BE2C (cell line): ENCODE data around the gene ABHD6.
A peak's percentile ranks its signal among the peaks of the same experiment; 100 is the strongest.
"Not testable (repeated sequence)": the region's sequence is repeated elsewhere in the genome, so short reads cannot be mapped to it uniquely, and the experiment has no call there.

Source experiments
- DNase-seq: peaks from one replicate; pipeline ENCODE4 v3.0.0-alpha.2; 2020
- H3K27me3 ChIP-seq: fragments of 250-450 bp; sonication (Bioruptor Pico); 2 replicates; pipeline ENCODE4 v1.5.1; 2020; ENCODE audit warnings: mild to moderate bottlenecking
- H3K36me3 ChIP-seq: fragments of 250-450 bp; sonication (Bioruptor Pico); 2 replicates; pipeline ENCODE4 v1.5.1; 2020; ENCODE audit warnings: mild to moderate bottlenecking
- H3K4me1 ChIP-seq: fragments of 250-450 bp; sonication (Bioruptor Pico); 2 replicates; pipeline ENCODE4 v1.5.1; 2020
- H3K4me3 ChIP-seq: 2 replicates; pipeline ENCODE4 v1.5.1; 2011; ENCODE audit warnings: low read depth, low read length
- H3K9me3 ChIP-seq: fragments of 250-450 bp; sonication (Bioruptor Pico); 2 replicates; pipeline ENCODE4 v1.5.1; 2020
- TF ChIP-seq, protein P1 (sequence below): IDR thresholded peaks from 2 replicates; pipeline ENCODE4 v1.5.1; 2012; ENCODE audit warnings: mild to moderate bottlenecking, low read depth, low read length

ABHD6 gene

DNA sequence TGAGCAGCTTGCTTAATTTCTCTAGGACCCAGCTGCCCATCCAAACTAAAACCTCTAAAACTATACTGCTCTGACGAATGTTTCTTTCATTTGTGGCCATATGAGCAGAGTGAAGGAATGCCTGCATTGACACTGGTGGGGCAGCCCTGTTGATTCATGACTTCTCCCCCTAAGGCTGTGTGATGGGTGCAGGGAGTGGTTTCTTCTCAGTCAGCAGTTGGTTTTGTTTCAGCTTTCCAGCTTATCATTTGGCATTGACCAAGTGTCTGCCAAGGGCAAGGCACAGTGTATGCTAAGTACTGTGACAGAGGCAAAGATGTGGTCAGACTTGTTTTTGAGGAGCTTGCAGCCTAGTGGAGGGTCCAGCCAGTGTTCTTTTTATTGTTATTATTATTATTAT, 4.7 kb downstream of the ABHD6 start:
- no peak overlapping the region for H3K4me3 ChIP-seq
- TF ChIP-seq, protein P1, sequence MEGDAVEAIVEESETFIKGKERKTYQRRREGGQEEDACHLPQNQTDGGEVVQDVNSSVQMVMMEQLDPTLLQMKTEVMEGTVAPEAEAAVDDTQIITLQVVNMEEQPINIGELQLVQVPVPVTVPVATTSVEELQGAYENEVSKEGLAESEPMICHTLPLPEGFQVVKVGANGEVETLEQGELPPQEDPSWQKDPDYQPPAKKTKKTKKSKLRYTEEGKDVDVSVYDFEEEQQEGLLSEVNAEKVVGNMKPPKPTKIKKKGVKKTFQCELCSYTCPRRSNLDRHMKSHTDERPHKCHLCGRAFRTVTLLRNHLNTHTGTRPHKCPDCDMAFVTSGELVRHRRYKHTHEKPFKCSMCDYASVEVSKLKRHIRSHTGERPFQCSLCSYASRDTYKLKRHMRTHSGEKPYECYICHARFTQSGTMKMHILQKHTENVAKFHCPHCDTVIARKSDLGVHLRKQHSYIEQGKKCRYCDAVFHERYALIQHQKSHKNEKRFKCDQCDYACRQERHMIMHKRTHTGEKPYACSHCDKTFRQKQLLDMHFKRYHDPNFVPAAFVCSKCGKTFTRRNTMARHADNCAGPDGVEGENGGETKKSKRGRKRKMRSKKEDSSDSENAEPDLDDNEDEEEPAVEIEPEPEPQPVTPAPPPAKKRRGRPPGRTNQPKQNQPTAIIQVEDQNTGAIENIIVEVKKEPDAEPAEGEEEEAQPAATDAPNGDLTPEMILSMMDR = no peak
- DNase-seq = no peak
- H3K27me3 ChIP-seq = no peaks in the 10 kb centered on the region
- no peaks in the 10 kb centered on the region for H3K4me1 ChIP-seq
- H3K9me3 ChIP-seq = no peaks in the 10 kb centered on the region
- no peaks in the 10 kb centered on the region for H3K36me3 ChIP-seq

DNA sequence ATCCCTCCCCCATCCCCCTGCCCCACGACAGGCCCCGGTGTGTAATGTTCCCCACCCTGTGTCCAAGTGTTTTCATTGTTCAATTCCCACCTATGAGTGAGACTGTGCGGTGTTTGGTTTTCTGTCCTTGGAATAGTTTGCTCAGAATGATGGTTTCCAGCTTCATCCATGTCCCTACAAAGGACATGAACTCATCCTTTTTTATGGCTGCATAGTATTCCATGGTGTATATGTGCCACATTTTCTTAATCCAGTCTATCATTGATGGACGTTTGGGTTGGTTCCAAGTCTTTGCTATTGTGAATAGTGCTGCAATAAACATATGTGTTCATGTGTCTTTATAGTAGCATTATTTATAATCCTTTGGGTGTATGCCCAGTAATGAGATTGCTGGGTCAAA, 5.3 kb downstream of the ABHD6 start:
- not testable (repeated sequence) for H3K27me3 ChIP-seq, DNase-seq, H3K4me1 ChIP-seq, H3K9me3 ChIP-seq, H3K36me3 ChIP-seq, H3K4me3 ChIP-seq

DNA sequence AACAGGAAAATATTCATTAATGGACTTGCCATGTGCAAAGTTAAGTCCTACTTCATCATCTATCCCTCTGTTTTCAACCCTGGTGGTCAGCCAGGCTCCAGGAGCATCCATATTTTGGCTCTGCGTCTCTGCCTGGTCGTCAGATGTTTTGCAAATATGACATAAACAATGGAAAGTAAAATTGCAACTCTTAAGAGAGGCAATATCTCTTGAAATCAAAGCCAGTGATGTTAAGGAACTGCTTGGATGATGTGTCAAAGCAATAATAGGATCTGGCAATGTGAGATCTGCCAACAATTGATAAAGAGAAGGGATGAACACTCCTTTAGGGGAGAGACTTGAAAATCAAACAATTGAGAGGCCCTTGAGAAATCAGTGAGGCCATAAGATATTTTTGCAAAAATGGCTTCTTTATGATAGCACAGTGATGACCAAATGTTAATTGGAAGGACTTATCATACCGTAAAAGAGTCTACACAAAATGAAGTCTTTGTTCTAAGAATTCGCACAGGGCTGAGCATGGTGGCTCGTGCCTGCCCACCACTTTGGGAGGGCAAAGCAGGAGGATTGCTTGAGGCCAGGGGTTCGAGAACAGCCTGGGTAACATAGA, 6.5 kb downstream of the ABHD6 start:
- H3K36me3 ChIP-seq = no peaks in the 10 kb centered on the region
- H3K4me3 ChIP-seq = no peak overlapping the region
- DNase-seq = no peak
- no peaks in the 10 kb centered on the region for H3K4me1 ChIP-seq
- H3K27me3 ChIP-seq = no peaks in the 10 kb centered on the region
- TF ChIP-seq, protein P1 = no peak
- H3K9me3 ChIP-seq = no peaks in the 10 kb centered on the region

DNA sequence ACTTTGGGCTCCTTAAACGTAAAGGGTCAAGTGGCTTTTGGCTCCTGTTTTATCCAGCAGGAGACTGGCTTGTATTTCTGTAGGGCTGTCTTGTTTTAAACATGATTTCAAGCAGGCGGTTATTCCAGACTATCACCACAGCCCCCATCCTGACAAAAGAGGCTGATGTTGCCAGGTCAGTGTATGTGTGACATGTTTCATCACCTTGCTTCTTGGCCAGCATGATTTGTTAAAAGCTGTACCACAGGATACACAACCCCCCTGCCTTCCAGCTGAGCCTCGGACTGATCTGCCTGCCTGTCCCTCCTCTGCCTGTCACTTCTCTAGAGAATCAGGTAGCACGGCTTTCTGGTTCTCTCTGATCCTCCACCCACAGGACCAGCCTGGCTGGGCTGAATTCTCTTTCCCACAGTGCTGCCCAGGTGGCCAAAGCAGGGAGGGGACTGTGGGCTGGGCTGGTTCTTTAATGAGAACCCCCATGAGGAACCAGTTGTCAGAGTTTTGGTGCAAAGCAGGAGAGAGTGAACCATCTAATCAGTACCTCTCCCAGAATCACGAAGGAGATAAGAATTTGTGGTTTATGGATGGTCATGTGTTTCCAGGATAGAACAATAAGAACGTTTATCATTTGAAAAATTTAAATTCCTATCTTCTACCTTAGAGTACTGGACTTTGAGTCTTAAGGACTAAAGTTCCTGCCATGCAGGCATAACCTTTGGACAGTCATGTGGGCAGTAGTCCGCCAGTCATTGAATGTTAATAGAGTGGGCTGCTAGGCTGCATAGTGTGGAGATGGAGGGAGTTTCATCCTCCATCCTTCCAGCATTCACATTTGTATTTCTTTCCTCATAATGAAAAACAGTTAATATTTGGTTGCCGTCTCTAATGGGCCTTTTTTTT, 8.8 kb downstream of the ABHD6 start:
- no peak for DNase-seq
- Histone ChIP-seq H3K9me3 (no peaks in the 10 kb centered on the region), H3K27me3 (no peaks in the 10 kb centered on the region), H3K4me3 (no peak overlapping the region), H3K4me1 (no peaks in the 10 kb centered on the region), H3K36me3 (no peaks in the 10 kb centered on the region)
- TF ChIP-seq, protein P1 = no peak

DNA sequence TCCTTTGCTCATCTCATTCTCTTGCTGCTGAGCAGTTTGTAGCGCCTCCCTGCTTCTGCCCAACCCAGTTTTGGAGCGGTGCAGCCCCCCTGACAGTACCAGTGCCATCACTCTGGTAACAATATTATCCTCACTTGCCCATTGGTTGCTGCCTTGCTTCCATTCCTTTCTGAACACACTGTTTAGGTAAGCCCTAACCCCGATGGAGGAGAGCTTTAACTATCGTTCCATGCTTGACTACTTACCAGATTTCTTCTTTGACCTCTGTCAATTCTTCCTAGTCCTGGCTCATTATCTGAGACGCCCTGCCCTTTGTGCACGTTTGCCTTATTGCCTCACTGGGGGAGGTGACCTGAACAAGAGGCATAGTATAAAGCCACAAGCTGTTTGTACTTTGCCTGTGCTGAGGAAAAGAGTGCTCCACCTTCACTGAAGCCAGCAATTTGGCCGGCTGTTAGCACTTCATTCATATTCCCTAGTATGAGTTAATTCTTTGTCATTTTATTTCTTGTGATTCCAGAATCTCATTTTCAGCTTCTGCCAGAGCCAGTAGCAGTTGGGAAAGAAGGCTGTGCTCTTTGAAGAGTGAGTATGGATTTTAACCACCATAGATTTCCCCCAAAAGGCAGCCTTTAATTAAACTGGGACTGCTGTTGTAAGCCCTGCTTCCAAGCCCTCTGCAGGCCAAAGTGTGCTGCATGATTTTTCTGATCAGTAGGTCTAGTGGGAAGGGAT, 11.9 kb downstream of the ABHD6 start:
- H3K36me3 ChIP-seq = no peaks in the 10 kb centered on the region
- DNase-seq = no peak
- no peak overlapping the region for H3K4me3 ChIP-seq
- no peaks in the 10 kb centered on the region for H3K9me3 ChIP-seq
- TF ChIP-seq, protein P1 = peak; percentile 23
- no peaks in the 10 kb centered on the region for H3K27me3 ChIP-seq
- no peaks in the 10 kb centered on the region for H3K4me1 ChIP-seq

DNA sequence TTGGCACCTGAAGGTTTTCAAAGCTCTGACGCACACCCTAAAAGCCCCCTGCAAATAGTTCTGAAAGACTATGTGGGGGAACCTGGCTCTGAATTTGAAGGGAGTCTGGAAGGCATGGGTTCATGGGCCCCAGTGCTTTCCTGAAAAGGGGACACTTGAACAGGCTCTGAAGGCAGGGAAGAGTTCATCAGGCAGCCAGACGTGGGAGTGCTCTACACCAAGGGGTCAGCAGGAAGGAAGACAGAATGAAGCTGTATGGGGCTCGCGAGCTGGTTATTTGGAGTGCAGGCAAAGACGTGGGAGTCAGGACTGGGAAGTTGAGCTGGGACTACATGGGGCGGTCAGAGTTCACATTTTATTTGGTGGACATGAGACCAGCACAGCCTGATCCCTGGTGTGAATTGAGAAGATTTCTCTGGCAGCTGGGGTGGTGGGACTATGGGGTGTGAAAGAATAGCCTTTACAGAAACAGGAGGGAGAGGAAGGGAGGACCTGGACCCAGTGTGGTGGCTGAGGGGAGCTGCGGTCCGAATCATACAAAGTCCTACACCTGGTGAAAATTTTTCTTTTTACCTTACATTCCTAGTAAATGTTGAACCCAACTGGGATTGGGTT, 12.6 kb downstream of the ABHD6 start:
- no peak for DNase-seq
- no peak overlapping the region for H3K4me3 ChIP-seq
- H3K36me3 ChIP-seq = no peaks in the 10 kb centered on the region
- H3K4me1 ChIP-seq = no peaks in the 10 kb centered on the region
- H3K27me3 ChIP-seq = no peaks in the 10 kb centered on the region
- TF ChIP-seq, protein P1 = no peak
- H3K9me3 ChIP-seq = no peaks in the 10 kb centered on the region
